ENCODE results near the gene GKAP1.
"Not testable (repeated sequence)": the region's sequence is repeated elsewhere in the genome, so short reads cannot be mapped to it uniquely, and the experiment has no call there.

Gene GKAP1

GRCh38 chr9:83817356-83818278 is at the start of gene GKAP1:
Gene GKAP1 (minus strand): TSS chr9:83817769. CDS start chr9:83806517, 11,252 bp downstream.
- not testable (repeated sequence) for H3K36me3 ChIP-seq (ENCODE audit: insufficient read depth, low read length); H3K79me2 ChIP-seq (ENCODE audit: control insufficient read depth, insufficient read depth, low read length, unreplicated experiment); H3K27me3 ChIP-seq (ENCODE audit: insufficient read depth, low read length); H3K27ac ChIP-seq (ENCODE audit: low read depth, low read length); H3K4me1 ChIP-seq (ENCODE audit: control insufficient read depth, insufficient read depth, low read length, unreplicated experiment)
- peak within 1 kb of the TSS; percentile 83 for H3K4me3 ChIP-seq (ENCODE audit: low read depth, low read length)
- peak within 1 kb of the TSS; percentile 89 for H2AFZ ChIP-seq (ENCODE audit: low read length, unreplicated experiment)

GRCh38 chr9:83849895-83850294 is 32.3 kb upstream of the GKAP1 start:
- H3K4me3 ChIP-seq (ENCODE audit: low read depth, low read length); H3K79me2 ChIP-seq (ENCODE audit: control insufficient read depth, insufficient read depth, low read length, unreplicated experiment); H3K4me1 ChIP-seq (ENCODE audit: control insufficient read depth, insufficient read depth, low read length, unreplicated experiment); H3K36me3 ChIP-seq (ENCODE audit: insufficient read depth, low read length); H2AFZ ChIP-seq (ENCODE audit: low read length, unreplicated experiment); H3K27me3 ChIP-seq (ENCODE audit: insufficient read depth, low read length); H3K27ac ChIP-seq (ENCODE audit: low read depth, low read length): not testable (repeated sequence)

DNA sequence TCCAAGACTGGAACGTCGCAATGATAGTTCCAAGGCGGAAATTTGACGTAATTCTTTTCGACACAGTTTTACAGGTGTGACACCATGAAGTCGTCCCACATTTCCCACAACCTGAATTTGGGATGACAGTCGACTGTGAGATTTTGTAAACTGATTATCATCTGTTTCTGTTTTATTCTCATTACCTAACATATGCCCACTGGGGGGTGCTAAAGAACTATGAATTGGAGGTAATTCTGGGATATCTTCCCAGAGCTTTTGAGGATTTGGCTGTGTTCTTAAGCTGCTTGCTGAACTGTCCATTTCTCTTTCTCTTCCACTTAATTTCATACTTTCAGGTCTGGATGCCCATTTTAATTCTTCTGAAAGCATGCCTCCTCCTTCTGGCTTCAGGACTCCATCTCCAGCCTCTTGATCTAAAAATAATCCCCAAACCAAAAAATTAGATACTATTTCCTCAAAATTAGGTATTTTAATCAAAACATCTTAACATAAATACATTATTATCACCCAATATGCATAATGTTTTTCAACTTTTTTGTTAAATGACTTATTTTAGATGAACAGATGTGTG is 19.6 kb upstream of the GKAP1 start:
- H3K27me3 ChIP-seq (ENCODE audit: insufficient read depth, low read length); H3K4me1 ChIP-seq (ENCODE audit: control insufficient read depth, insufficient read depth, low read length, unreplicated experiment); H3K4me3 ChIP-seq (ENCODE audit: low read depth, low read length); H3K79me2 ChIP-seq (ENCODE audit: control insufficient read depth, insufficient read depth, low read length, unreplicated experiment); H2AFZ ChIP-seq (ENCODE audit: low read length, unreplicated experiment); H3K27ac ChIP-seq (ENCODE audit: low read depth, low read length); H3K36me3 ChIP-seq (ENCODE audit: insufficient read depth, low read length): not testable (repeated sequence)

DNA sequence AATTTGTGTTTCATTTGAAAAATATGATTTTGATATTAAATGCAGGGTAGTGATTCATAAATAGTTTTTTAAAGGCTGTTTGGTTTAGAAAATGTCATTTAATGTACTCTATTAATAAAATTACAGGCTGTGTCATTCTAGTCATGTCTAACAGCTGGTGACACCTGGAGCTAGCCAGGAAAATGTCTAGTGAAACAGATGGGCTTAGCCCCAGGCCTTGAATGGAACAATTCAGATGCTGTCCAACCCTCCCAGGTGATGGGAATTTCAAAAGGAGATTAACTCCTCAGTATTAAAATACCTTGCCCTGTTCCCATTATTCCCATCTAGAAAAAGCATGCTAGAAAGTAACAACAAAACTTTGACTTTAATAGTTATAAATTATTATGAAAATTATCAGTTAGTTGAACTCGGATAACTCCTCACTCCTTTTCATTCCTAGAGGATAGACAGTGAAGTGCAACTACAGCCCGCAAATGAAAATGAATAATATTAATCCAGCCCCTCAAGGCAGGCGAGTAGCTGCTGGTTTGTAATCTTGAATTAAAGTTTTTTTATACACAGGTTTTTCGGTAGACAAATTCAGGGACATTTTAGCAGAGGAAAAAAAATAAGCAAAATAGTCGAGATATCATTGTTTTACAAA is 13.0 kb upstream of the GKAP1 start:
- not testable (repeated sequence) for H3K27me3 ChIP-seq (ENCODE audit: insufficient read depth, low read length); H3K4me1 ChIP-seq (ENCODE audit: control insufficient read depth, insufficient read depth, low read length, unreplicated experiment); H3K4me3 ChIP-seq (ENCODE audit: low read depth, low read length); H3K36me3 ChIP-seq (ENCODE audit: insufficient read depth, low read length); H3K79me2 ChIP-seq (ENCODE audit: control insufficient read depth, insufficient read depth, low read length, unreplicated experiment); H2AFZ ChIP-seq (ENCODE audit: low read length, unreplicated experiment); H3K27ac ChIP-seq (ENCODE audit: low read depth, low read length)

DNA sequence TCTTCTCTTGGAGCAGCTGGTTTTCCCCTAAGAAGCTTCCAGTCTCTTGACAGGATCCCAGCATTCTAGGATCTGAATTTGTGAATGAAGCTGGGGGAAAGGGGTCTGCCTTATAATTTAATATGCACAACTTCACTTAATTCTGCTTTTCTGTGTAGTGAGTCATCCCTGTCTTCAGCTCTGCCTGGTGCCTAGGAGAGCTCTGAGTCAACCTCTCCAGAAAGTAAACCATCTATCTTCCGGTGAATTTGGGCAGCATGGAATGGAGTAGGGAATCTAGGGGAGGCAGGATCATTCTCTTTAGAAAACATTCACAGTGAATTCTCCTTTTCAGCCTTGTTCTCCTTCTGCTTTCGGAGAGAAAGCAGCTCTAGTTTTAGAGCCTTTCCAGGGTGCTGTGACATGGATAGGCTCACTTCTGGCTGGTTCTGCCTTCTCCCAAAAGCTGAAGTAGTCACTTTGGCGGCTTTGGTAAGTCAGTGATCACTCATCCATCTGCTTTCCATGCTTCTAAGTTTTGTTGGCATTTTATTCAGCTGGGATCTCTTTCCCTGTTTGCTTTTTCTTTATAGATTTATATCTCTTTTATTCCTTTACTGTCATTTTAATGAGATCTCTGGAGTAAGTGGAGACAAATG is 7.5 kb upstream of the GKAP1 start:
- not testable (repeated sequence) for H3K79me2 ChIP-seq (ENCODE audit: control insufficient read depth, insufficient read depth, low read length, unreplicated experiment); H3K27me3 ChIP-seq (ENCODE audit: insufficient read depth, low read length); H3K27ac ChIP-seq (ENCODE audit: low read depth, low read length); H3K4me3 ChIP-seq (ENCODE audit: low read depth, low read length); H3K4me1 ChIP-seq (ENCODE audit: control insufficient read depth, insufficient read depth, low read length, unreplicated experiment); H2AFZ ChIP-seq (ENCODE audit: low read length, unreplicated experiment); H3K36me3 ChIP-seq (ENCODE audit: insufficient read depth, low read length)

- H3K36me3 ChIP-seq (ENCODE audit: insufficient read depth, low read length); H3K27me3 ChIP-seq (ENCODE audit: insufficient read depth, low read length); H3K27ac ChIP-seq (ENCODE audit: low read depth, low read length); H3K79me2 ChIP-seq (ENCODE audit: control insufficient read depth, insufficient read depth, low read length, unreplicated experiment); H3K4me1 ChIP-seq (ENCODE audit: control insufficient read depth, insufficient read depth, low read length, unreplicated experiment): not testable (repeated sequence)
- Histone ChIP-seq H3K4me3 (ENCODE audit: low read depth, low read length) (peak overlapping the region; percentile 83), H2AFZ (ENCODE audit: low read length, unreplicated experiment) (peak overlapping the region; percentile 89)
Measured at GRCh38 chr9:83817011-83817355, 586 bp downstream of the GKAP1 start.

DNA sequence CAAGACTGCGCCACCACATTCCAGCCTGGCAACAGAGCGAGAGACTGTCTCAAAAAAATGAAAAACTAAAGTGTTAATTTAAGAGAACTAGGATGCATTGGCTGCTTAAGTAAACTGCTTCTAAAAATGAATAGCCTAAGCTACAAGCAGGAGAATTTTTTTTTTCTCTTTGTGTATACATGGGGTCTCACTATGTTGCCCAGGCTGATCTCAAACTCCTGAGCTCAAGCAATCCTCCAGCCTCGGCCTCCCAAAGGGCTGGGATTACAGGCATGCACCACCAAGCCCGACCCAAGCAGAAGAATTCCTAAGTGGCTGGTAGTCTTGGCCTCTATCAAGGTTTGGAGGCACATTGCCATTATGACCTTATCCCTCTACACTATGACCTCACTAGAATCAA is 2.4 kb downstream of the GKAP1 start:
- not testable (repeated sequence) for H3K4me3 ChIP-seq (ENCODE audit: low read depth, low read length); H3K27me3 ChIP-seq (ENCODE audit: insufficient read depth, low read length); H3K27ac ChIP-seq (ENCODE audit: low read depth, low read length); H3K79me2 ChIP-seq (ENCODE audit: control insufficient read depth, insufficient read depth, low read length, unreplicated experiment); H3K36me3 ChIP-seq (ENCODE audit: insufficient read depth, low read length); H2AFZ ChIP-seq (ENCODE audit: low read length, unreplicated experiment); H3K4me1 ChIP-seq (ENCODE audit: control insufficient read depth, insufficient read depth, low read length, unreplicated experiment)

DNA sequence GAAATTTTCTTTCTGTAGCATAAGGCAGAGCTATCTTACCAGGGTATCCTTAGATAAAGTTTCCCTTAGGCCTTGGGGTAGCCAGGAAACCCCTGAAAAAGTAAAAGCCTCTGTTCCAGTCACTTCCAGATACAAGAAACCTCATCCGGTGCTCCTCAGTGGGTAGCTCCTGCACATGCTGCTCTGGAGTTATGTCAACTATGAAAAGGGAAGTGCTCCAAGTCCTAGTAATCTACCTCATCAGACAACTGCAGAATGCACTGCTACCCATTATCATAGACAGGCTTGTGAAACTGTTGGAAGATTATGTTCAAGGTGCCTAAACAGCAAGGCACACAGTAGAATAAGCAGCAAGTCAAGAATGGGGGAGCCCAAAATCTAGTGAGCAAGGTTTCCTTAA is 8.4 kb downstream of the GKAP1 start:
- not testable (repeated sequence) for H3K79me2 ChIP-seq (ENCODE audit: control insufficient read depth, insufficient read depth, low read length, unreplicated experiment); H3K4me1 ChIP-seq (ENCODE audit: control insufficient read depth, insufficient read depth, low read length, unreplicated experiment); H3K27me3 ChIP-seq (ENCODE audit: insufficient read depth, low read length); H3K4me3 ChIP-seq (ENCODE audit: low read depth, low read length); H3K27ac ChIP-seq (ENCODE audit: low read depth, low read length); H2AFZ ChIP-seq (ENCODE audit: low read length, unreplicated experiment); H3K36me3 ChIP-seq (ENCODE audit: insufficient read depth, low read length)

- not testable (repeated sequence) for H3K4me3 ChIP-seq (ENCODE audit: low read depth, low read length); H2AFZ ChIP-seq (ENCODE audit: low read length, unreplicated experiment); H3K79me2 ChIP-seq (ENCODE audit: control insufficient read depth, insufficient read depth, low read length, unreplicated experiment); H3K27me3 ChIP-seq (ENCODE audit: insufficient read depth, low read length); H3K36me3 ChIP-seq (ENCODE audit: insufficient read depth, low read length); H3K27ac ChIP-seq (ENCODE audit: low read depth, low read length); H3K4me1 ChIP-seq (ENCODE audit: control insufficient read depth, insufficient read depth, low read length, unreplicated experiment)
Measured at GRCh38 chr9:83804454-83804853, 13.1 kb downstream of the GKAP1 start.

DNA sequence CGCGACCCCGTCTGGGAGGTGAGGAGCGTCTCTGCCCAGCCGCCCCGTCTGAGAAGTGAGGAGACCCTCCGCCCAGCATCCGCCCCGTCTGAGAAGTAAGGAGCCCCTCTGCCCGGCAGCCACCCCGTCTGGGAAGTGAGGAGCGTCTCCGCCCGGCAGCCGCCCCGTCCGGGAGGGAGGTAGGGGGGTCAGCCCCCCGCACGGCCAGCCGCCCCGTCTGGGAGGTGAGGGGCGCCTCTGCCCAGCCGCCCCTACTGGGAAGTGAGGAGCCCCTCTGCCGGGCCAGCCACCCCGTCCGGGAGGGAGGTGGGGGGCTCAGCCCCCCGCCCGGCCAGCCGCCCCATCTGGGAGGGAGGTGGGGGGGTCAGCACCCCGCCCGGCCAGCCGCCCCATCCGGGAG is 13.6 kb downstream of the GKAP1 start:
- H2AFZ ChIP-seq (ENCODE audit: low read length, unreplicated experiment); H3K79me2 ChIP-seq (ENCODE audit: control insufficient read depth, insufficient read depth, low read length, unreplicated experiment); H3K4me1 ChIP-seq (ENCODE audit: control insufficient read depth, insufficient read depth, low read length, unreplicated experiment); H3K27ac ChIP-seq (ENCODE audit: low read depth, low read length); H3K4me3 ChIP-seq (ENCODE audit: low read depth, low read length); H3K36me3 ChIP-seq (ENCODE audit: insufficient read depth, low read length); H3K27me3 ChIP-seq (ENCODE audit: insufficient read depth, low read length): not testable (repeated sequence)

All from ACC112 (cell line).